GM23248 (cell line): ENCODE results near the gene CADPS2. TPM values are rescaled to one million over a fixed set of nuclear protein-coding genes. Genes with fewer than 3 reads are reported as not detected.

Source experiments
- DNase-seq: peaks from one replicate; pipeline ENCODE4 v3.0.0-alpha.2; 2015
- H2AFZ ChIP-seq: fragments of 200-600 bp; sonication (generic); 2 replicates; pipeline ENCODE4 v1.6.1; 2016; ENCODE audit warnings: antibody characterized with exemption
- H3F3A ChIP-seq: fragments of 200-600 bp; sonication (generic); 2 replicates; pipeline ENCODE4 v1.6.1; 2016; ENCODE audit warnings: mild to moderate bottlenecking, antibody characterized with exemption, mixed run types; ENCODE audit not compliant: insufficient read depth
- H3K27ac ChIP-seq: fragments of 200-600 bp; sonication (generic); 2 replicates; pipeline ENCODE4 v1.5.1; 2016; ENCODE audit warnings: mild to moderate bottlenecking
- H3K27me3 ChIP-seq: fragments of 200-600 bp; sonication (generic); replicated peaks from 2 replicates; pipeline ENCODE4 v1.6.1; 2016; ENCODE audit warnings: mild to moderate bottlenecking; ENCODE audit not compliant: insufficient read depth
- H3K36me3 ChIP-seq: fragments of 200-600 bp; sonication (generic); 2 replicates; pipeline ENCODE4 v1.6.1; 2016; ENCODE audit warnings: low read depth, mild to moderate bottlenecking
- H3K4me1 ChIP-seq: fragments of 200-600 bp; sonication (generic); 2 replicates; pipeline ENCODE4 v1.6.1; 2016; ENCODE audit warnings: mild to moderate bottlenecking; ENCODE audit not compliant: insufficient read depth
- H3K4me2 ChIP-seq: fragments of 200-600 bp; sonication (generic); one replicate; pipeline ENCODE4 v1.6.1; 2016; ENCODE audit warnings: mild to moderate bottlenecking; ENCODE audit not compliant: unreplicated experiment
- H3K4me3 ChIP-seq: fragments of 200-600 bp; sonication (generic); 2 replicates; pipeline ENCODE4 v1.5.1; 2016; ENCODE audit warnings: mild to moderate bottlenecking
- H3K79me2 ChIP-seq: fragments of 200-600 bp; sonication (generic); 2 replicates; pipeline ENCODE4 v1.6.1; 2016; ENCODE audit warnings: mild to moderate bottlenecking; ENCODE audit not compliant: insufficient read depth
- H3K9ac ChIP-seq: fragments of 200-600 bp; sonication (generic); 2 replicates; pipeline ENCODE4 v1.6.1; 2016; ENCODE audit warnings: mild to moderate bottlenecking
- H3K9me2 ChIP-seq: fragments of 200-600 bp; sonication (generic); 2 replicates; pipeline ENCODE4 v1.6.1; 2016; ENCODE audit warnings: mixed run types, mild to moderate bottlenecking, moderate library complexity; ENCODE audit not compliant: insufficient read depth
- H3K9me3 ChIP-seq: fragments of 200-600 bp; sonication (generic); one replicate; pipeline ENCODE4 v1.6.1; 2017; ENCODE audit warnings: low read depth
- H4K20me1 ChIP-seq: fragments of 200-600 bp; sonication (generic); 2 replicates; pipeline ENCODE4 v1.6.0; 2016; ENCODE audit not compliant: insufficient read depth
- EZH2 ChIP-seq: fragments of 200-600 bp; sonication (generic); IDR thresholded peaks from 2 replicates; pipeline ENCODE4 v1.6.1; 2018; ENCODE audit warnings: antibody characterized with exemption, mild to moderate bottlenecking; ENCODE audit not compliant: insufficient read depth, poor library complexity, severe bottlenecking
- EZH2phosphoT487 ChIP-seq: fragments of 200-600 bp; sonication (generic); IDR thresholded peaks from 2 replicates; pipeline ENCODE4 v1.6.1; 2018; ENCODE audit warnings: antibody characterized with exemption, moderate library complexity, mild to moderate bottlenecking, low read depth; ENCODE audit not compliant: insufficient read depth
- WGBS, 2 experiments: methylation state at CpG; one replicate each; pipeline ENCODE4 v1.1.6; 2015 to 2017; ENCODE audit warnings: low lambda C conversion rate in 2 of 2, low coverage in 1 of 2; ENCODE audit errors: missing lambda C conversion rate in 2 of 2; 5-methylcytosine and 5-hydroxymethylcytosine counted together
- in situ Hi-C: fragments of 300-500 bp; cut with MboI; formaldehyde crosslinking; loops from 2 replicates; pipeline ENCODE4 v1.15.0; 2020
- polyA plus RNA-seq: library from polyadenylated mRNA; unstranded; fragments of >200 nt; fragmentation: Nextera tagmentation; extraction: Ambion mirVana; gene quantifications from 2 replicates; pipeline ENCODE4 v1.2.1, GENCODE V29; 2016
- total RNA-seq: library from RNA; depleted of rRNA; stranded (reverse); fragments of >200 nt; shearing (Covaris generic); gene quantifications from 2 replicates; pipeline ENCODE4 v1.2.3, GENCODE V29; 2014

CADPS2 gene
- total and polyA plus RNA-seq, 2 experiments from 2014 or later = 0.06 to 0.43 TPM

- no peak overlapping the region for H2AFZ ChIP-seq
- H3F3A ChIP-seq = no peaks in the 10 kb centered on the region
- H3K4me1 ChIP-seq = no peaks in the 10 kb centered on the region
- H3K36me3 ChIP-seq = no peaks in the 10 kb centered on the region
- no peaks in the 10 kb centered on the region for H3K9me2 ChIP-seq
- DNase-seq = no peak
- WGBS, 2 experiments = 13 to 21% methylated on average over 2 of the region's 2 CpGs
- no peaks in the 10 kb centered on the region for H3K27me3 ChIP-seq
- no peak overlapping the region for H3K4me3 ChIP-seq
- H3K9ac ChIP-seq = no peak overlapping the region
- H3K4me2 ChIP-seq = no peak overlapping the region
- H3K27ac ChIP-seq = no peak overlapping the region
- TF ChIP-seq EZH2phosphoT487 (no peak), EZH2 (no peak)
- in situ Hi-C loops = no loop called here
- no peaks in the 10 kb centered on the region for H3K9me3 ChIP-seq
- H3K79me2 ChIP-seq = no peaks in the 10 kb centered on the region
- H4K20me1 ChIP-seq = no peaks in the 10 kb centered on the region
These were observed 95.7 kb downstream of the CADPS2 start for GRCh38 chr7:122790591-122790990.

DNA sequence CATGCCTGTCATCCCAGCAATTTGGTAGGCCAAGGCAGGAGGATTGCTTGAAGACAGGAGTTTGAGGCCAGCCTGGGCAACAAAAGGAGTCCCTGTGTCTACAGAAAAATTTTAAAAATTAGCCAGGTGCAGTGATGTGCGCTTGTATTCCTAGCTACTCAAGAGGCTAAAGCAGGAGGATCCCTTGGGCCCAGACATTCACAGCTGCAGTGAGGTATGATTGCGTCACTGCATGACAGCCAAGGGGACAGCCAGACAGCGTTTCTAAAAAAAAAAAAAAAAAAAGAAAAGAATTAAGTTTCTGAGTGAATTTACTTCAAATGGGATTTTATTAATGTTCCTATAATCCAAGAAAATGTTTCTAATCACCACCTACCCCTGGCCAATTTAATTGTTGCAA lies 96.1 kb downstream of the CADPS2 start:
- Histone ChIP-seq H3K9me2 (no peaks in the 10 kb centered on the region), H3K9ac (no peak overlapping the region), H2AFZ (no peak overlapping the region), H3K4me3 (no peak overlapping the region), H3K79me2 (no peaks in the 10 kb centered on the region), H3K27me3 (no peaks in the 10 kb centered on the region), H3K27ac (no peak overlapping the region), H4K20me1 (no peaks in the 10 kb centered on the region), H3K4me2 (no peak overlapping the region), H3K9me3 (no peaks in the 10 kb centered on the region), H3F3A (no peaks in the 10 kb centered on the region), H3K4me1 (no peaks in the 10 kb centered on the region), H3K36me3 (no peaks in the 10 kb centered on the region)
- WGBS, 2 experiments = 37 to 53% methylated on average over 3 of the region's 3 CpGs
- in situ Hi-C loops = no loop called here
- TF ChIP-seq EZH2phosphoT487 = no peak
- no peak for TF ChIP-seq EZH2
- no peak for DNase-seq

GRCh38 chr7:122789156-122789555 lies 97.1 kb downstream of the CADPS2 start:
- H3K27me3 ChIP-seq = no peaks in the 10 kb centered on the region
- H3K9me3 ChIP-seq = no peaks in the 10 kb centered on the region
- 2 to 5% methylated on average over 1 of the region's 1 CpG for WGBS, 2 experiments
- H3K27ac ChIP-seq = no peak overlapping the region
- H3K4me1 ChIP-seq = no peaks in the 10 kb centered on the region
- H3K9me2 ChIP-seq = no peaks in the 10 kb centered on the region
- no peak overlapping the region for H3K9ac ChIP-seq
- no peak overlapping the region for H2AFZ ChIP-seq
- no peaks in the 10 kb centered on the region for H3K79me2 ChIP-seq
- no peak for DNase-seq
- no peak for TF ChIP-seq EZH2
- no peak overlapping the region for H3K4me2 ChIP-seq
- no peak overlapping the region for H3K4me3 ChIP-seq
- H3F3A ChIP-seq = no peaks in the 10 kb centered on the region
- no peaks in the 10 kb centered on the region for H3K36me3 ChIP-seq
- in situ Hi-C loops = no loop called here
- no peaks in the 10 kb centered on the region for H4K20me1 ChIP-seq

DNA sequence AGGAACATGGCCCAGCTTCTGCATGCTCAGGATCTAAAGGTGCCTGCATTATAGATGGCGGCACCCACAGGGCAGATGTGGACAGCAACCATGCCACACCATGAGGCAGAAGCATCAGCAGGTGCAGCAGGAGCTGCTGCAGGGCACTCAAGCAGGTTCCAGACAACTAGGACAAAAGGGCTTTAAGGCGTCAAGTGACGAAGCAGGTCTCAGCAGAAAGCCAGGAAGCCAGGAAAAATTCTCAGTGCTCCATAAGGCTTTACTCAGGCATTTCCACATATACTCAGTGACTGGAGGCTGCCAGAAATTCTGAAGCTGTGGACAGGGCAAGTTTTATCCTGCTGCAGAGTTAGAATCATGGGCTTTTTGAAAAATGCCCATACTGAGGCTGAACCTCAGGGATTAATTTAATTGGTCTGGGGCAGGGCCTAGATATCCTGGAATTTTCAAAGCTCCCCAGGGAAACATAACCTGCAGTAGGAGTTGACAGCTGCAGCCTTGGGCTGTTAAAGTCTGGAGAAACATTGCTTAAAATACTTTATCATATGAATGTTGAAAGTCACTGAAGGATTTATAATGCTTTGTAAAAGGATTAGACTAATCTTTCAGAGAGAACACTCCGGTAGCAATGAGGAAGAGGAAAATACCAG lies 115.4 kb downstream of the CADPS2 start:
- no peaks in the 10 kb centered on the region for H3K36me3 ChIP-seq
- H3K79me2 ChIP-seq = no peaks in the 10 kb centered on the region
- no peaks in the 10 kb centered on the region; the same call in 1 of the 2 replicates for H3K9me2 ChIP-seq
- no peak overlapping the region for H3K9ac ChIP-seq
- WGBS, 2 experiments = 26 to 28% methylated on average over 4 of the region's 4 CpGs
- H3K4me1 ChIP-seq = no peaks in the 10 kb centered on the region
- no peak for DNase-seq
- H3K9me3 ChIP-seq = no peaks in the 10 kb centered on the region
- no peak overlapping the region for H3K4me2 ChIP-seq
- H3K27ac ChIP-seq = no peak overlapping the region
- H3F3A ChIP-seq = no peaks in the 10 kb centered on the region
- in situ Hi-C loops = no loop called here
- no peak overlapping the region for H3K4me3 ChIP-seq
- TF ChIP-seq EZH2phosphoT487 (no peak), EZH2 (no peak)
- H2AFZ ChIP-seq = no peak overlapping the region
- H3K27me3 ChIP-seq = no peaks in the 10 kb centered on the region
- H4K20me1 ChIP-seq = no peaks in the 10 kb centered on the region

DNA sequence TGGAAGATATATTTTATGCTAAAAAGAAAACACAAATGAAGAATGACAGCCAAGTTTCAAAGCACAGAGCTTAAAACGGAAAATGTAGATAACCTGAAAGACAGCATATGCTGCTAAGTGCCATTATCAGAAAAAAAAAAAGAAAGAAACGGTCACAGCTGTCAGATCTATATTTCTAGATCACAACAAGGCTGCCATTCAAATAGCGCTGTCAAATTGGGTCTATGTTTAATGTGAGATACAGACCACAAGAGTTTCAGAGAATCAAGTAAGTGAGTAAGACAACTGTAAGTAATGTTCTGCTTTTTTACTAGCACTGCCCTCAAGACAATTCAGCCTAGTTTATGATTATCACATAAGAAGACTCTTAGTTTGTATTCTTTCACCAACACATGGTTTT lies 117.4 kb downstream of the CADPS2 start:
- TF ChIP-seq EZH2 (no peak), EZH2phosphoT487 (no peak)
- in situ Hi-C loops = no loop called here
- no peaks in the 10 kb centered on the region for H3K9me2 ChIP-seq
- no peaks in the 10 kb centered on the region for H3K27me3 ChIP-seq
- H3K36me3 ChIP-seq = no peaks in the 10 kb centered on the region
- no peak overlapping the region for H3K4me2 ChIP-seq
- H4K20me1 ChIP-seq = no peaks in the 10 kb centered on the region
- no peak overlapping the region for H3K9ac ChIP-seq
- DNase-seq = no peak
- H3F3A ChIP-seq = no peaks in the 10 kb centered on the region
- H2AFZ ChIP-seq = no peak overlapping the region
- H3K9me3 ChIP-seq = no peaks in the 10 kb centered on the region
- 3 to 6% methylated on average over 3 of the region's 3 CpGs for WGBS, 2 experiments
- no peak overlapping the region for H3K27ac ChIP-seq
- no peak overlapping the region for H3K4me3 ChIP-seq
- no peaks in the 10 kb centered on the region for H3K4me1 ChIP-seq
- no peaks in the 10 kb centered on the region for H3K79me2 ChIP-seq
